NCI-H2029 treated with DMSO at 0.1 percent for 48 hours (cell line): ENCODE data around the gene HSD17B11.
"Not testable (repeated sequence)": the region's sequence is repeated elsewhere in the genome, so short reads cannot be mapped to it uniquely, and the experiment has no call there.

Source experiments
- DNase-seq: peaks from one replicate; lab custom pipeline; 2025; lab: John Stamatoyannopoulos, UW

The HSD17B11 gene

GRCh38 chr4:87356832-87357526, 34.0 kb downstream of the HSD17B11 start:
- DNase-seq = no peak

- no peak for DNase-seq
Observed at GRCh38 chr4:87354168-87355102, 36.6 kb downstream of the HSD17B11 start.

GRCh38 chr4:87353592-87353991, 37.4 kb downstream of the HSD17B11 start:
- DNase-seq = peak; percentile 3

- no peak for DNase-seq
Observed at GRCh38 chr4:87345139-87345538, 45.8 kb downstream of the HSD17B11 start.

GRCh38 chr4:87342872-87343271, 48.1 kb downstream of the HSD17B11 start:
- no peak for DNase-seq

GRCh38 chr4:87341954-87342635, 48.9 kb downstream of the HSD17B11 start:
- DNase-seq = not testable (repeated sequence)

GRCh38 chr4:87339440-87339839, 51.5 kb downstream of the HSD17B11 start:
- DNase-seq = no peak

- no peak for DNase-seq
Observed at GRCh38 chr4:87337361-87337760, 53.6 kb downstream of the HSD17B11 start.

GRCh38 chr4:87333267-87333666, 57.7 kb downstream of the HSD17B11 start:
- DNase-seq = no peak

- no peak for DNase-seq
Observed at GRCh38 chr4:87330761-87331160, 60.2 kb downstream of the HSD17B11 start.

GRCh38 chr4:87327136-87327535, 63.9 kb downstream of the HSD17B11 start:
- no peak for DNase-seq

GRCh38 chr4:87326460-87326859, 64.5 kb downstream of the HSD17B11 start:
- DNase-seq = no peak

- no peak for DNase-seq
Observed at GRCh38 chr4:87322754-87323153, 68.2 kb downstream of the HSD17B11 start, which contains the start of gene HSD17B13. Gene HSD17B13, minus strand, starts transcription at chr4:87322882. Its CDS starts 41 bp downstream, at chr4:87322841.

GRCh38 chr4:87321888-87322287, 69.1 kb downstream of the HSD17B11 start:
- DNase-seq = no peak

- DNase-seq = no peak
Observed at GRCh38 chr4:87317527-87317926, 73.5 kb downstream of the HSD17B11 start.

GRCh38 chr4:87316961-87317360, 74.0 kb downstream of the HSD17B11 start:
- no peak for DNase-seq

- not testable (repeated sequence) for DNase-seq
Observed at GRCh38 chr4:87315000-87315399, 76.0 kb downstream of the HSD17B11 start.

- no peak for DNase-seq
Observed at GRCh38 chr4:87313756-87314155, 77.2 kb downstream of the HSD17B11 start.

GRCh38 chr4:87311684-87312083, 79.3 kb downstream of the HSD17B11 start:
- no peak for DNase-seq

- DNase-seq = no peak
Observed at GRCh38 chr4:87310691-87311335, 80.2 kb downstream of the HSD17B11 start.

- no peak for DNase-seq
Observed at GRCh38 chr4:87309625-87310024, 81.4 kb downstream of the HSD17B11 start.

- DNase-seq = no peak
Observed at GRCh38 chr4:87306056-87306455, 84.9 kb downstream of the HSD17B11 start.
